Measurements from ENCODE around the gene CSAD. TPM values are rescaled to one million over a fixed set of nuclear protein-coding genes. Genes with fewer than 3 reads are reported as not detected.

Gene CSAD
- total and polyA plus RNA-seq, 2 donors (not counting 3 experiments of a cell fraction or from before 2014, with no cell fraction given) = 21.1 to 24.4 TPM

- BruUV-seq (replicated peaks) = no TSS peak
- Histone ChIP-seq H3K27ac (ENCODE audit: insufficient read depth, low read depth, low read length) (no peak overlapping the region), H3K4me3 (replicated peaks in 1 of 3; ENCODE audit: insufficient read depth in 1 of 3, low read depth in 1 of 3, low read length in 3 of 3) (peak overlapping the region; percentile 45 to 66 (median 63)), H3K27me3 (ENCODE audit: control insufficient read depth in 2 of 2, insufficient read depth in 2 of 2, low read length in 2 of 2) (no peaks in the 10 kb centered on the region), H3K4me2 (ENCODE audit: insufficient read depth, low read length) (peak overlapping the region; percentile 75), H3K79me2 (ENCODE audit: control insufficient read depth, insufficient read depth, low read length) (no peaks in the 10 kb centered on the region), H4K20me1 (replicated peaks; ENCODE audit: control insufficient read depth, extremely low read depth, insufficient read depth, low read length) (no peaks in the 10 kb centered on the region), H2AFZ (ENCODE audit: low read depth, low read length) (peak overlapping the region; percentile 93), H3K4me1 (ENCODE audit: control insufficient read depth, extremely low read depth, insufficient read depth, low read length) (peaks cover 55% of the 10 kb centered on the region), H3K9me1 (replicated peaks; ENCODE audit: control insufficient read depth, extremely low read depth, insufficient read depth, low read length) (no peaks in the 10 kb centered on the region), H3K9me3 (replicated peaks; ENCODE audit: control insufficient read depth, insufficient read depth, low read length) (no peaks in the 10 kb centered on the region), H3K9ac (replicated peaks; ENCODE audit: extremely low read depth, insufficient read depth, low read length) (peak overlapping the region; percentile 40), H3K36me3 (ENCODE audit: control insufficient read depth in 2 of 2, extremely low read depth in 1 of 2, insufficient read depth in 2 of 2, low read length in 2 of 2) (no peaks in the 10 kb centered on the region)
- dilution Hi-C loops (cut with MboI; ENCODE audit: extremely low pct_ligation_motif_present, low sequenced_read_pairs) = no loop called here
- TF ChIP-seq POLR2A (IDR thresholded peaks at IDR 0.05; ENCODE audit: low read depth, low read length) (peak; percentile 58), CTCF (IDR thresholded peaks at IDR 0.05; ENCODE audit: extremely low read depth in 1 of 2, insufficient read depth in 1 of 2, low read depth in 1 of 2, low read length in 2 of 2) (no peak), POLR2AphosphoS5 (IDR thresholded peaks at IDR 0.05; ENCODE audit: insufficient read depth, low read depth, low read length) (peak; percentile 14)
- peak; percentile 28 for FAIRE-seq
- CTCF ChIA-PET = interaction anchor here (1.0 to 4.2 kb wide), 19 partner anchors 10 to 201 kb away, joined by 3 to 29 read pairs (median 4); partner anchors contain the start of genes AAAS, ESPL1, MYG1 and PFDN5
- POLR2A ChIA-PET = interaction anchor here (0.6 kb wide), 2 partner anchors 17 to 25 kb away, joined by 3 to 4 read pairs; no protein-coding TSS in a partner anchor
- DNase-seq (ENCODE audit: low read depth, low spot score) = peak; percentile 79
- intact Hi-C loops (cut with micrococcal nuclease) = loop anchor here (2.0 to 5.0 kb wide), 3 partner anchors 75 to 282 kb away; partner anchors contain the start of genes AAAS, PFDN5 and TARBP2
These were observed 39.4 kb upstream of the CSAD start for GRCh38 chr12:53219956-53220693.

All from endothelial cell of umbilical vein (primary cell).